Right lobe of liver (tissue), 4 donors: Measurements from ENCODE around the gene TNIP2.

Experiments
- CTCF ChIP-seq, 4 donors: fragments of 200-600 bp in 3 of 4; fragments of 450-650 bp in 1 of 4; IDR thresholded peaks; one replicate each; pipeline versions ENCODE4 v1.5.1 to v1.8.0; 2016 to 2022; ENCODE audit warnings: antibody characterized with exemption in 4 of 4, mild to moderate bottlenecking in 2 of 4
- POLR2A ChIP-seq: fragments of 450-650 bp; IDR thresholded peaks from one replicate; pipeline ENCODE4 v1.6.1; 2017; ENCODE audit warnings: antibody characterized with exemption, mild to moderate bottlenecking
- donor health status: DM: no; HTN: no; CAD: no.
- donor health status: DM: no; HTN: no; CAD: no.
- donor health status: DM: no; HTN: yes; CAD: no.

- TF ChIP-seq CTCF (IDR thresholded peaks at IDR 0.05) (no peak), POLR2A (no peak)
Observed at GRCh38 chr4:2745981-2746806, 9.9 kb downstream of the TNIP2 start.
